ENCODE results near the gene ABHD6. TPM values are rescaled to one million over a fixed set of nuclear protein-coding genes. Genes with fewer than 3 reads are reported as not detected.

The ABHD6 gene
- polyA plus RNA-seq, 3 donors, result 7.3 to 11.6 (median 9.0) TPM

GRCh38 chr3:58274027-58274614, 36.5 kb downstream of the ABHD6 start:
- Histone ChIP-seq H3K27me3 (ENCODE audit: control insufficient read depth in 2 of 2, insufficient read depth in 2 of 2, low read length in 2 of 2) (no peaks in the 10 kb centered on the region), H3K27ac (ENCODE audit: low read depth in 1 of 2, low read length in 2 of 2) (peak overlapping the region in 1 of 2 donors; percentile 58), H3K4me1 (ENCODE audit: control insufficient read depth in 1 of 2, insufficient read depth in 2 of 2, low read length in 2 of 2) (peaks cover 28 to 33% of the 10 kb centered on the region in 2 donors), H3K9ac (ENCODE audit: insufficient read depth, low read length, poor library complexity, severe bottlenecking) (no peak overlapping the region), H3K36me3 (replicated peaks in 1 of 2; ENCODE audit: control insufficient read depth in 1 of 2, insufficient read depth in 2 of 2, low read length in 2 of 2) (peaks cover 17 to 27% of the 10 kb centered on the region in 2 donors), H2AFZ (ENCODE audit: insufficient read depth, low read depth, low read length, poor library complexity, severe bottlenecking) (no peak overlapping the region), H3K9me3 (replicated peaks in 1 of 2; ENCODE audit: control insufficient read depth in 1 of 2, insufficient read depth in 1 of 2, low read length in 2 of 2) (no peaks in the 10 kb centered on the region), H3K4me2 (replicated peaks; ENCODE audit: extremely low read depth, low read length, poor library complexity, severe bottlenecking) (no peak overlapping the region), H3K79me2 (ENCODE audit: insufficient read depth, low read length) (no peaks in the 10 kb centered on the region), H4K20me1 (ENCODE audit: insufficient read depth, low read length) (no peaks in the 10 kb centered on the region), H3K4me3 (replicated peaks in 1 of 3; ENCODE audit: low read depth in 2 of 3, low read length in 3 of 3) (no peak overlapping the region)
- intact Hi-C loops (cut with micrococcal nuclease), result loop anchor here in 1 of 2 donors (5.0 kb wide), 1 partner anchor 37 kb away; the partner anchor contains the start of gene ABHD6
- Mint-ChIP-seq H3K4me1 (peaks cover 42% of the 10 kb centered on the region), H3K27me3 (ENCODE audit: low read depth in 3 of 3) (no peaks in the 10 kb centered on the region), H3K9me3 (peaks cover 0 to 6% (median 5%) of the 10 kb centered on the region in 7 donors), H3K36me3 (peaks cover 42 to 48% of the 10 kb centered on the region in 2 donors), H3K4me3 (no peak overlapping the region), H3K27ac (peak overlapping the region; percentile 64 to 88 (median 82))
- no peak for TF ChIP-seq CTCF (IDR thresholded peaks at IDR 0.05)
- WGBS (ENCODE audit: insufficient coverage), result 33% methylated on average over 2 of the region's 3 CpGs
- DNase-seq, result peak in 2 of 3 donors; percentile 11 to 13

GRCh38 chr3:58281069-58281468, 43.5 kb downstream of the ABHD6 start:
- 97% methylated on average over 6 of the region's 7 CpGs for WGBS (ENCODE audit: insufficient coverage)
- Histone ChIP-seq H3K4me2 (replicated peaks; ENCODE audit: extremely low read depth, low read length, poor library complexity, severe bottlenecking) (no peak overlapping the region), H3K27ac (ENCODE audit: low read depth in 1 of 2, low read length in 2 of 2) (no peak overlapping the region)

More at GRCh38 chr3:58281069-58281468, 43.5 kb downstream of the ABHD6 start:
- Histone ChIP-seq H3K9ac (ENCODE audit: insufficient read depth, low read length, poor library complexity, severe bottlenecking) (no peak overlapping the region), H3K36me3 (replicated peaks in 1 of 2; ENCODE audit: control insufficient read depth in 1 of 2, insufficient read depth in 2 of 2, low read length in 2 of 2) (peaks cover 25 to 48% of the 10 kb centered on the region in 2 donors), H4K20me1 (ENCODE audit: insufficient read depth, low read length) (no peaks in the 10 kb centered on the region), H3K27me3 (ENCODE audit: control insufficient read depth in 2 of 2, insufficient read depth in 2 of 2, low read length in 2 of 2) (no peaks in the 10 kb centered on the region), H3K79me2 (ENCODE audit: insufficient read depth, low read length) (no peaks in the 10 kb centered on the region), H3K9me3 (replicated peaks in 1 of 2; ENCODE audit: control insufficient read depth in 1 of 2, insufficient read depth in 1 of 2, low read length in 2 of 2) (no peaks in the 10 kb centered on the region), H3K4me3 (replicated peaks in 1 of 3; ENCODE audit: low read depth in 2 of 3, low read length in 3 of 3) (no peak overlapping the region), H2AFZ (ENCODE audit: insufficient read depth, low read depth, low read length, poor library complexity, severe bottlenecking) (no peak overlapping the region), H3K4me1 (ENCODE audit: control insufficient read depth in 1 of 2, insufficient read depth in 2 of 2, low read length in 2 of 2) (no peaks in the 10 kb centered on the region)
- Mint-ChIP-seq H3K4me3 (no peak overlapping the region), H3K4me1 (peaks cover 14% of the 10 kb centered on the region), H3K27ac (no peak overlapping the region), H3K36me3 (peaks cover 61 to 68% of the 10 kb centered on the region in 2 donors), H3K27me3 (ENCODE audit: low read depth in 3 of 3) (no peaks in the 10 kb centered on the region), H3K9me3 (peaks cover 0 to 5% (median 3%) of the 10 kb centered on the region in 7 donors)
- DNase-seq, result no peak
- intact Hi-C loops (cut with micrococcal nuclease), result no loop called here
- TF ChIP-seq CTCF (IDR thresholded peaks at IDR 0.05), result no peak

Measured in CD14-positive monocyte (primary cell).